Measurements from ENCODE around the gene SUPT4H1. TPM values are rescaled to one million over a fixed set of nuclear protein-coding genes. Genes with fewer than 3 reads are reported as not detected.

Gene SUPT4H1
- total RNA-seq, 2 experiments from 2014 or later: 113 to 114 TPM

DNA sequence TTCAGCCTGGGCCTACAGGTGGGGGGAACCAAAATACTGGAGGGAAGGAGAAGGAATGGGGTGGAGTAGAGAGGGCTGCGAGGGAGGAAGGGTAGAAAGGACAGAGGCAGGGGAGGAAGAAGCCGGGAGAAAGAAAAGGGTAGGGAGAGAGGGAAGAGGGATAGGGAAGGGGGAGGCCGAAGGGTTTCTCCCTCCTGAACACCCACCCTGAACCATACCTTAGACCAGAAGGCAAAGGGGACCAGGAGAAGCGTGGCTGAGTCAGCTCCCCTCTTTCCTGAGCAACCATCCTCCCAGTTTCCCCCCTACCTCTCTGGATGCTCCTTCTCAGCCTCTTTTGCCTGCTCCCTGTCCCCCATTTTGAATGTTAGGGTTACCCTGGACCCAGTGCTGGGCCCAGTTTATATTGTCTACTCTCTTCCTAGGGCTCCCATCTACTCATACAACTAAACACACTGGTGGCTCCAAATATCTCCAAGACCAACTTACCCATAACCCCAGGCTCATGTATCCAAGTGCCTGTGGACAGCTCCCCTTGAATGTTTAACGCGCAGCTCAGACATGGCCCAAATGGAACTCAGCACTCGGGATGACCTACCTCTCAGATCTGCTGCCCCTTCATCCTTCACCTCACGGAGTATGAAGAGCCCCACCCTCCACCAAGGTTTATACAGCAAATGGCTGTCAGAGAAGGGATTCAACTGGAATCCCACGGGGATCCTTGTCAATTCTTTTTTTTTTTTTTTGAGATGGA, 31.3 kb downstream of the SUPT4H1 start:
- Mint-ChIP-seq H3K9me3 (no peaks in the 10 kb centered on the region), H3K27ac (no peak overlapping the region), H3K27me3 (no peaks in the 10 kb centered on the region), H3K4me3 (no peak overlapping the region), H3K4me1 (ENCODE audit: low read depth) (peaks cover 18% of the 10 kb centered on the region), H3K36me3 (peaks cover 12% of the 10 kb centered on the region)
- ChIA-PET POLR2A (interaction anchor here (0.8 kb wide), 1 partner anchor 23 kb away, joined by 5 read pairs; no protein-coding TSS in a partner anchor), CTCF (interaction anchor here (1.2 to 1.3 kb wide), 2 partner anchors 24 to 97 kb away, joined by 4 to 7 read pairs; partner anchors contain the start of gene RNF43)
- DNase-seq: peak; percentile 6
- intact Hi-C loops (cut with micrococcal nuclease): no loop called here

DNA sequence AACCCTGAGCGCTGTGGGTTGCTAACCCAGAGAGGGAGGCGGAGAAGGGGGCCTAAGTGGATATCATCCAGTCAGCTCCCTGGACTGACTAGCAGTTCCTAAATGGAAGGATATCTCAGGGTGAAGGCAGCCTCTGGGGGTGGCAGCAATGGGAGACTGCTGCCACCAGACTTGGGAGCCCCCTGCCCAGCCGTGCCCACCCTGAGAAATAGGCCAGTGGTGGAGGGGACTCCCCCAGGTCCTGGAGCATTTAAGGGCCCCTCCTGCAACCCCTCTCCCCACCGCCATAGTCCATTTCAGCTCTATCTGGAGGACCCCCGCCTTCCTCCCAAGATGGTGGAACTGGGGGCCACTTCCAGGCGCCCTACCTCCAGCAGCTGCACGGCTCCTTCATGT, 31.8 kb downstream of the SUPT4H1 start:
- no peaks in the 10 kb centered on the region for H3K9me3 Mint-ChIP-seq
- intact Hi-C loops (cut with micrococcal nuclease): no loop called here
- ChIA-PET POLR2A (interaction anchor here (0.8 to 3.7 kb wide), 2 partner anchors 20 to 24 kb away, joined by 5 to 129 read pairs; no protein-coding TSS in a partner anchor), CTCF (interaction anchor here (1.3 kb wide), 1 partner anchor 97 kb away, joined by 4 read pairs; the partner anchor contains the start of gene RNF43)
- no peak overlapping the region for H3K4me3 Mint-ChIP-seq
- H3K27me3 Mint-ChIP-seq: no peaks in the 10 kb centered on the region
- H3K27ac Mint-ChIP-seq: peak overlapping the region; percentile 8
- peaks cover 12% of the 10 kb centered on the region for H3K36me3 Mint-ChIP-seq
- peaks cover 18% of the 10 kb centered on the region for H3K4me1 Mint-ChIP-seq (ENCODE audit: low read depth)
- DNase-seq: peak; percentile 7

DNA sequence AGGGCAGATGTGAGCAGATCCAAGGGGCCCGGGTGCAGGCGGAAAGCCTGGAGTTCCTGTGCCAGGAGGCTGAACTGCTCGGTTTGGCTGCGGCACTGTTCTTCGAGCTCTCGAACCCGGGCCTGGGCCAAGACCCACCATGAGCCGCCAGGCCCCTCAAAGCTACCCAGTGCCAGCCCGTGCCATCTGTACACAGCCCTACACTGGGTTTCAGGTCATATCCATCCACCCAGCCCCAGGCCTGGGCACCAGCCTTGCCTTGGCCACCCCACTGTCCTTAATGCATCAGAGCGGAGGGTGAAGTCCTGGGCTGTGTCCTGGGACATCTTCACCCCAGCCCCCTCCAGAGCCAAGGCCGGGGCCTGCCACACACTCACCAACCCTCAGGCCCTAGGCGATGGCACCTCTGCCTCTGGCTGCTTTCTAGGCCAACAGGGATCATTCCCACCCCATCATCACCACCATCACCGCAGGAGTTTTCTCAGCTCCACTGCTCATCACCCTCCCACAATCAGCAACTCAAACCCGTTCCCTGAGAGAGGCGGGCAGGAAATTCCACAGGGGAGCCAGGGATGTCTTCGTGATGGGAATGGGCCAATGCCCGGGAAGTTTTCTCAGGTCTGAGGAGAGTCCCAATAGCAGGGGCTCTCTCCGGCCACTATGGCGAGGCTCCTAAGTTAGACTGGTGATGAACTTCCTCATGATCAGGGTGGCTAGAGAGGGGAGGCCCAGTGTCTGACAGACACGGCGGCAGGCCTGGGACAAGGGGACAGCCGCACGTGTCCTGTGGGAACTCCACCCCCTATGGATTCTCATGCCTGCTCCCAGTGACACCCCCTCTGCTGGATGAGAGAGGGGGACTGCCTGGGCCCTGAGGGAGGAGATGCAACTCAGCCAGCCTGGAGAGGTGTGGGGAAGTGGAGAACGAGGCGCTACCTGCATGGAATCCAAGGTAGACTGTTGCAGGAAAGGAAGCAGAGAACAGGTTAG, 32.5 kb downstream of the SUPT4H1 start:
- POLR2A ChIA-PET: interaction anchor here (0.9 to 3.7 kb wide), 3 partner anchors 8 to 21 kb away, joined by 3 to 129 read pairs (median 58); partner anchors contain the start of gene TSPOAP1
- peak; percentile 11 for DNase-seq

DNA sequence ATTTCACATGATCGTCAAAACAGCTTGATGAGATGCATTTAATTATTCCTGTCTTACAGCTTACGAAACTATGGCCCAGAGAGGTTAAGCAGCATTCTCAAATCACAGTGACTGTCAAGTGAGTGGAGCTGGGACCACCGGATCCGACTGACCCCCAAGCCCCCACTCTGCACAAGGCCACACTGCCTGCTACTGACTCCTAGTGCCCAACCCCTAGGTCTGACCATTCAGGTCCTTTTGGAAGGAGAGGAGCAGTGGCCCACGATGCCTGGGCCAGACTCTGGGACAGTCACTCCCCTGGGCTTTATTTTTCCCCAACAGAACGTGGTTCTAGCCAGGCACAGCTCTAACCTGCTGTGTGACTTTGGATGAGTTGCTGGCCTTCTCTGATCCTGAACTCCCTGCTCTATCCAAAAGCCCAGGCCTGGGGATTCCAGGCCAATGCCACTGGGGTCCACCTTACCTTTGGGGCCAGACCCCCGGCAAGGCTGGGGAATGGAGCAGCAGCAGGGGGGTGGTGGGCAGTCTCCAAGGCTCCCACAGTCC, 33.3 kb downstream of the SUPT4H1 start:
- intact Hi-C loops (cut with micrococcal nuclease): loop anchor here (5.0 kb wide), 1 partner anchor 174 kb away; no protein-coding TSS in a partner anchor
- H3K9me3 Mint-ChIP-seq: no peaks in the 10 kb centered on the region
- H3K4me1 Mint-ChIP-seq (ENCODE audit: low read depth): peaks cover 18% of the 10 kb centered on the region
- H3K4me3 Mint-ChIP-seq: no peak overlapping the region
- peak overlapping the region; percentile 85 for H3K27ac Mint-ChIP-seq
- ChIA-PET CTCF (interaction anchor here (1.4 to 5.4 kb wide), 10 partner anchors 13 to 259 kb away, joined by 3 to 133 read pairs (median 33); partner anchors contain the start of genes HSF5 and RNF43), POLR2A (interaction anchor here (0.9 to 3.7 kb wide), 4 partner anchors 8 to 36 kb away, joined by 3 to 129 read pairs (median 38); partner anchors contain the start of gene TSPOAP1)
- peaks cover 12% of the 10 kb centered on the region for H3K36me3 Mint-ChIP-seq
- H3K27me3 Mint-ChIP-seq: no peaks in the 10 kb centered on the region
- peak; percentile 5 for DNase-seq

More for the DNA sequence above, 32.5 kb downstream of the SUPT4H1 start:
- Mint-ChIP-seq H3K27ac (peak overlapping the region; percentile 8), H3K36me3 (peaks cover 12% of the 10 kb centered on the region), H3K27me3 (no peaks in the 10 kb centered on the region), H3K4me3 (no peak overlapping the region), H3K4me1 (ENCODE audit: low read depth) (peaks cover 18% of the 10 kb centered on the region), H3K9me3 (no peaks in the 10 kb centered on the region)
- intact Hi-C loops (cut with micrococcal nuclease): loop anchor here (5.0 kb wide), 1 partner anchor 173 kb away; no protein-coding TSS in a partner anchor
- CTCF ChIA-PET: interaction anchor here (2.3 to 5.4 kb wide), 4 partner anchors 19 to 168 kb away, joined by 15 to 133 read pairs (median 33); partner anchors contain the start of genes HSF5 and RNF43

DNA sequence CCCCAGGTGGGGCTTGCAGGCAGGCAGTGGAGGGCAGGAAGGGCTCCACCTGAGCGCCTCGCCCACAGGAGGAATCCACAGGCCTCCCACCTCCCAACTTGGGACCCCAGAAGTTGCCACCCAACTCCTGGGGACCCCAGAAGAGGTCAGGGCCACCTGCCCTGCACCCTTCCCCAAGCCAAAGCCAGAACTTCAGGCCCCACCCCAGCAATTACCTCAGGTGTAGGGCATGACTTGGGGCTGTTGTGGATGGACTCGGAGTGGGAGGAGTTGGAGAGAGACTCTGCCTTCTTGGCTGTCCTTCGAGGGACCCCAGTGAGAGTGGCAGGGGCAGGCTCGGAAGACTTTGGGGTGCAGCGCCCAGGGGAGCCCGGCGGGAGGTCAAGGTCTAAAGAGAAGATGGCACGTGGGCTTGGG, 33.9 kb downstream of the SUPT4H1 start:
- Mint-ChIP-seq H3K4me3 (no peak overlapping the region), H3K27ac (peak overlapping the region; percentile 85), H3K27me3 (no peaks in the 10 kb centered on the region), H3K36me3 (peaks cover 10% of the 10 kb centered on the region), H3K9me3 (no peaks in the 10 kb centered on the region), H3K4me1 (ENCODE audit: low read depth) (peaks cover 18% of the 10 kb centered on the region)
- peak; percentile 8 for DNase-seq
- POLR2A ChIA-PET: interaction anchor here (0.8 to 3.7 kb wide), 16 partner anchors 9 to 340 kb away, joined by 3 to 129 read pairs (median 8); partner anchors contain the start of genes HSF5, RNF43, SUPT4H1 and TSPOAP1
- intact Hi-C loops (cut with micrococcal nuclease): loop anchor here (5.0 kb wide), 1 partner anchor 174 kb away; no protein-coding TSS in a partner anchor
- CTCF ChIA-PET: interaction anchor here (0.6 to 5.4 kb wide), 53 partner anchors 9 to 318 kb away, joined by 3 to 133 read pairs (median 5); partner anchors contain the start of genes HSF5, MKS1, MPO and MTMR4

DNA sequence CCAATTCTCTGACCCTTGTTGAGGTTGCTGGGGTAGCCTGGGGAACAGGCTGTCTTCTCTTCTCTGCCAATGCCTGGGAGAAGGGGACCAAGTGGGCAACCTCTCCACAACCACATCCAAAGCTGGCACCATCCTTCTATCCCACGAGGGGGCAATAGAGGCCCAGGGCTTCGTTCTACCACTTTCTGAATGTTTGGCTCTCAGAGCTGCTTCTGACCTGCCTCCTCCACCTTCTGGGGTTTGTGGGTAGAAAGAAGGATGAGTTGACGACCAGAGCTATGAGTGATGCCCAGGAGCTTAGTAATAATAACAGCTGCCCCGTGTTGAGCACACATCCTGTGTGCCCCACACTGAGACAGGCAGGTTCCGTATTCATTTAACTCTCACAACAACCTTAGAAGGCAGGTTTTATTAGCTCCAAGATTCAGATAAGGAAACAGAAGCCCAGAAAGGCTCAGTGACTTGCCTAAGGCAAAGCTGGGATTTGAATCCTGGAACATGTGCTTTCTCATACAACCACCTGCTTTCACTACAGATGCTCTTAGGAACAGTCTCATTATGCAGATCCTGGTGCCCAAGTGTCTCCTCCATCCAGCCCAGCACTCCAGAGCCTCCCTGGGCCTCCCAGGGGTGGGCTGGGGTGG, 34.5 kb downstream of the SUPT4H1 start:
- no peaks in the 10 kb centered on the region for H3K9me3 Mint-ChIP-seq
- H3K4me1 Mint-ChIP-seq (ENCODE audit: low read depth): peaks cover 18% of the 10 kb centered on the region
- peaks cover 8% of the 10 kb centered on the region for H3K36me3 Mint-ChIP-seq
- CTCF ChIA-PET: interaction anchor here (0.6 to 5.4 kb wide), 55 partner anchors 9 to 318 kb away, joined by 3 to 133 read pairs (median 5); partner anchors contain the start of genes HSF5, MKS1, MPO and MTMR4
- peak overlapping the region; percentile 85 for H3K27ac Mint-ChIP-seq
- POLR2A ChIA-PET: interaction anchor here (0.6 to 3.7 kb wide), 17 partner anchors 10 to 340 kb away, joined by 3 to 129 read pairs (median 8); partner anchors contain the start of genes HSF5, RNF43, SUPT4H1 and TSPOAP1
- no peaks in the 10 kb centered on the region for H3K27me3 Mint-ChIP-seq
- intact Hi-C loops (cut with micrococcal nuclease): loop anchor here (1.0 to 5.0 kb wide), 8 partner anchors 12 to 201 kb away; partner anchors contain the start of genes RNF43 and SUPT4H1
- H3K4me3 Mint-ChIP-seq: no peak overlapping the region
- peak; percentile 89 for DNase-seq

DNA sequence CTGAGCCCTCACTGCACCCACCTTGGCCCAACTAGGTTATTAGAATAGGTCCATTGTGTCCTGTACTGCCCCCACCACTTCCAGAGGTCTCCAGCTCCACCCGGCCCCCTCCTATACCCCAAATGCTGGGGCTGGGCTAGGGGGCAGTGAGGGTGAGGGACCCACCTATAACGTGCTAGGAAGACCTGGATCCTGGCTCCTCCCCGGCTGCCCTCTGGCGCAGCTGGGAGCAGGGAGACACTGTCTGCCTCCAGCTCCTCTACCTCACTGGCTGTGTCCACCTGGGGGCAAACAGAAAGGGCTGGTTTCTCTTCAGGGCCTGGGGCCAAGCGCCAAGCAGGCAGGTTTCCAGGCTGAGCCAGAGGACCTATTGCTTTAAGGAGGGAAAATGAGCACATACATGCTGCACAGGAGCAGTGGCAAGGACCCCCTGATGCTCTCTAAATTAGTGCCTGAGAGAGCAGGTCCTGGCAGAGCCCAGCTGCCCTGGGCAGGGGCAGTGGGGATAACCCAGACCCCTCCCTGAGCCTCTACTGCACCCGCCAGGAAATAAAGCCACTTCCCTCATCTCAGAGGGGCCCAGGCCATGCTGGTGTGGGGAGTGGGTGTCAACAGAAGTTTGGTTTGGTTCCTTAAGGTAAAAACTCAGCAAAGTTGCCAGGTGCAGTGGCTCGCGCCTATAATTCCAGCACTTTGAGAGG, 35.6 kb downstream of the SUPT4H1 start:
- intact Hi-C loops (cut with micrococcal nuclease): loop anchor here (5.0 kb wide), 1 partner anchor 176 kb away; no protein-coding TSS in a partner anchor
- H3K9me3 Mint-ChIP-seq: no peaks in the 10 kb centered on the region

DNA sequence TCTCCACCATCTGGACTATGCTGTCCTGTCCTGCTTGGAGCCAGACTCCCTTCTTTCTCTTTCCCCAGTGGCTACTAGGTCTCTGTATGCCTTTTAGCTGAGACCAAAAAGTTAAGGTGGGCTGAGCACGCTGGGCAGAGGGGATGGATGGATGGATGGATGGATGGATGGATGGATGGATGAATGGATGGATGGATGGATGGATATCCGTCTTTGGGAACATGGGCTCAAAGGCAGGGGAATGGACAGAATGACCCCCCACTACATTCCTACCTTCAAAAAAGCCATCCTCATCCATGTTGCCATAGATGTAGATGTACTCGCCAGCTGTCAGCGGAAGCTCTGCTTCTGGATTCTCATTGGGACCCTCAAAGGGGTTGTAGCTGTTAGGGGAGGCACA, 36.3 kb downstream of the SUPT4H1 start:
- no peak for DNase-seq
- H3K4me3 Mint-ChIP-seq: no peak overlapping the region
- CTCF ChIA-PET: interaction anchor here (1.4 to 5.4 kb wide), 9 partner anchors 10 to 175 kb away, joined by 4 to 133 read pairs (median 20); partner anchors contain the start of genes HSF5, RNF43 and SUPT4H1
- POLR2A ChIA-PET: interaction anchor here (0.6 to 1.2 kb wide), 5 partner anchors 10 to 37 kb away, joined by 3 to 5 read pairs (median 3); partner anchors contain the start of gene SUPT4H1
- peaks cover 2% of the 10 kb centered on the region for H3K36me3 Mint-ChIP-seq
- no peaks in the 10 kb centered on the region for H3K9me3 Mint-ChIP-seq
- H3K27me3 Mint-ChIP-seq: no peaks in the 10 kb centered on the region
- intact Hi-C loops (cut with micrococcal nuclease): loop anchor here (5.0 kb wide), 1 partner anchor 177 kb away; no protein-coding TSS in a partner anchor
- H3K27ac Mint-ChIP-seq: no peak overlapping the region
- H3K4me1 Mint-ChIP-seq (ENCODE audit: low read depth): peaks cover 18% of the 10 kb centered on the region

More for the DNA sequence above, 35.6 kb downstream of the SUPT4H1 start:
- POLR2A ChIA-PET: interaction anchor here (0.6 to 3.7 kb wide), 11 partner anchors 10 to 342 kb away, joined by 3 to 129 read pairs (median 8); partner anchors contain the start of genes HSF5, RNF43, SUPT4H1 and TSPOAP1
- CTCF ChIA-PET: interaction anchor here (1.2 to 5.4 kb wide), 25 partner anchors 10 to 197 kb away, joined by 4 to 133 read pairs (median 11); partner anchors contain the start of genes HSF5, MTMR4, RNF43 and SUPT4H1
- DNase-seq: peak; percentile 6
- H3K36me3 Mint-ChIP-seq: peaks cover 2% of the 10 kb centered on the region
- H3K4me3 Mint-ChIP-seq: no peak overlapping the region
- no peaks in the 10 kb centered on the region for H3K27me3 Mint-ChIP-seq
- peaks cover 18% of the 10 kb centered on the region for H3K4me1 Mint-ChIP-seq (ENCODE audit: low read depth)
- no peak overlapping the region for H3K27ac Mint-ChIP-seq

DNA sequence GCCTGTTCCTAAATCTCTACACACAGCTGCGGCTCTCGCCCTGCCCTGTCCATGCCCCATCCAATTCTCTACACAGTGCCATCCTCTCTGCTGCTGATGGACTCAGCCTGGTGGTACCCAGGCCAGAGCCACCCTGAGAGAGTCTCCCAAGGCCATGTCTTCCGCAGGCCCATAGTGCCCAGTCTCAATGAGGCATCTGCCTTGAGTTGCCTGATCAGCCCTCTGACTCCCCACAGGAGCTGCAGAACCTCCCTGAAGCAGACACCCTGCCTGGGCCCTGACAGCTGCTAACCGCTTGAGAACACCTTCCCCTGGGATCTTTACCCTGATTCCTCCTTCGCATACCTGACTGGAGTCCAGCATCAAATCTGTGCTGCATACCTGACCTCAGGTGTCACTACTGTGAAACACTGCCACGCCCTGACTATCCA, 36.7 kb downstream of the SUPT4H1 start:
- no peak for DNase-seq
- Mint-ChIP-seq H3K4me1 (ENCODE audit: low read depth) (peaks cover 18% of the 10 kb centered on the region), H3K9me3 (no peaks in the 10 kb centered on the region), H3K27me3 (no peaks in the 10 kb centered on the region), H3K4me3 (no peak overlapping the region), H3K36me3 (peaks cover 2% of the 10 kb centered on the region), H3K27ac (no peak overlapping the region)
- POLR2A ChIA-PET: interaction anchor here (0.9 to 1.2 kb wide), 4 partner anchors 11 to 37 kb away, joined by 3 to 5 read pairs (median 4); partner anchors contain the start of gene SUPT4H1
- CTCF ChIA-PET: interaction anchor here (0.7 to 5.4 kb wide), 11 partner anchors 9 to 177 kb away, joined by 3 to 133 read pairs (median 11); partner anchors contain the start of genes HSF5, RNF43 and SUPT4H1
- intact Hi-C loops (cut with micrococcal nuclease): loop anchor here (5.0 kb wide), 1 partner anchor 177 kb away; no protein-coding TSS in a partner anchor
